Cortex of kidney (tissue), 1 donor: ENCODE results near the gene FMO2.

Experiments used
- DNase-seq: peaks from one replicate; lab custom pipeline; 2025; lab: John Stamatoyannopoulos, UW

FMO2 gene

DNA sequence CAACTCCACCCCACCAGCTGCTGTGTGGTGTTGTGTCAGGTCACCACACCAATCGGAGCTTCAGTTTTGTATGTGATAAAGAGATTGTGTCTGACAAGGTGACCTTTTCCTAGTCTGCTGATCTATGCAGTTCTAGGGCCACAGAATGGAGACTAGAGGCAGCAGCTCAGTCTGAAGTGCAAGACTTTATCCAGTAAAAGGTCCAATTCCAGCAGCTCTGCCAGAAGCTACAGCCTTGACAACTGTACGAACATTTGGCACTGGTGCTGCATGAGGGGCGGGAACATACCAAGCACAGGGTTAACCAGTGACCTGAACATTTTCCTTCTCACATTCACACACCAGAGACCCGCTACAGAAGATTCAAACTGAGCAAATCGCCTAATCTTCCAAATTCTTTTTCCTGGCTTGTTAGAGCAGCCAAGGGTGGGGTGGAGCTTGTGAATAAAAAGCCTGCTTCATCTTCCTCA lies 72.5 kb downstream of the FMO2 start:
- DNase-seq: no peak

DNA sequence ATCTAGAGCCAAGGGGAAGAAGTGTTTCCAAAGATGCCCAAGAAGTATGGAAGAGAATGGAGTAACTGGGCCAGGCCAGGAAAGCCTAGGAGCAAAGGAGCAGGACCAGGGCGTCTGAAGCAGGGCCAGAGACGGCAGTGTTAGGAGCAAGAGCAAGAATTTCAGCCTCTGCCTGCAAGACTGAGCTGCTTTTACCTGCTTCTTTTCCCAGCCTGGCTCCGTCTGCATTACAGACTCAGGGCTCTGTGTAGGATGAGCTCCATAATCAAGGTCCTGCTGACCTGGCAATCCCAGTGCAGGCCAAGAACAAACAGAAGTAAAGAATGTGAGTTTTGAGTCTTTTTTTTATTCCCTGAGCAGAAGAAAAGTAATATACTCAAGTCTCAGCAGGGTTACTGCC lies 73.3 kb downstream of the FMO2 start:
- no peak for DNase-seq

DNA sequence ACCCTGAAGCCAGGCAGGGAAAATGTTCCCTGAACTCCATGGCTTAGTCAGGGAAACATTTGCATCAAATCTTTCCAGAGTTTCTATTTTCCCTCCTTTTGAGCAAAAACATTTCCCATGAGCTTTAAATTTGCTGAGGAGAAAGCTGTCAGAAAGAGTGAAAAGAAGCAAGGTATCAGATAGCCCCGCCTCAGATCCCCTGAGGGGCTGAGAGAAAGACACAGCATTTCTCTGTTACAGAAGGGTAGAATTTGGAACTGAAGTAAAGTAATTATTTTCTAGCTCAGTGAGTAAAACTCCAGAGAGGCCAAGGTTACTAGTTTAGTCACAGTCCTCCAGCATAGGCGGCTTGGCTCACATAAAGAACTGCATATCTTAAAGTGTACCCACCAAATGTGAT lies 73.8 kb downstream of the FMO2 start:
- DNase-seq: no peak
